PC-9 (cell line): ENCODE measurements around the gene CAMTA1. TPM values are rescaled to one million over a fixed set of nuclear protein-coding genes. Genes with fewer than 3 reads are reported as not detected.

Source experiments
- BruUV-seq: library from RNA; stranded (reverse); fragments of 400-500 nt; replicated peaks from 2 replicates; lab custom pipeline; 2021; lab: Mats Ljungman, UMichigan
- CTCF ChIA-PET: fragments of 300-600 bp; sonication (Branson Sonifier 250); formaldehyde crosslinking; loops from one replicate; lab custom pipeline; 2022; ENCODE audit warnings: antibody characterized with exemption; lab: Charles Lee
- POLR2A ChIA-PET: fragments of 300-600 bp; sonication (Branson Sonifier 250); formaldehyde crosslinking; loops from one replicate; lab custom pipeline; 2022; ENCODE audit warnings: antibody characterized with exemption; ENCODE audit not compliant: unreplicated experiment; lab: Charles Lee
- DNase-seq, 2 experiments: peaks; one replicate each; pipeline versions ENCODE4 v3.0.0 to v3.0.0-alpha.2; 2015 to 2022; ENCODE audit warnings: mixed read lengths in 1 of 2
- H2AFZ ChIP-seq: fragments of 200-600 bp; sonication (generic); 2 replicates; pipeline ENCODE4 v1.8.1; 2017; ENCODE audit warnings: antibody characterized with exemption
- H3F3A ChIP-seq: fragments of 200-600 bp; sonication (generic); 2 replicates; pipeline ENCODE4 v1.8.1; 2017; ENCODE audit warnings: antibody characterized with exemption, mild to moderate bottlenecking, low read depth; ENCODE audit not compliant: insufficient read depth
- H3K27ac ChIP-seq: fragments of 200-600 bp; sonication (generic); 2 replicates; pipeline ENCODE4 v1.6.1; 2016; ENCODE audit warnings: mixed run types
- H3K27me3 ChIP-seq: fragments of 200-600 bp; sonication (generic); 2 replicates; pipeline ENCODE4 v1.6.1; 2016; ENCODE audit warnings: low read depth, mixed run types; ENCODE audit not compliant: insufficient read depth
- H3K36me3 ChIP-seq: fragments of 200-600 bp; sonication (generic); 2 replicates; pipeline ENCODE4 v1.6.1; 2016; ENCODE audit warnings: low read depth, mixed run types
- H3K4me1 ChIP-seq: fragments of 200-600 bp; sonication (generic); replicated peaks from 2 replicates; pipeline ENCODE4 v1.6.1; 2016; ENCODE audit warnings: mixed run types; ENCODE audit not compliant: insufficient read depth
- H3K4me2 ChIP-seq: fragments of 200-600 bp; sonication (generic); 2 replicates; pipeline ENCODE4 v1.6.1; 2017; ENCODE audit warnings: mixed run types
- H3K4me3 ChIP-seq: fragments of 200-600 bp; sonication (generic); 2 replicates; pipeline ENCODE4 v1.6.1; 2016; ENCODE audit warnings: mixed run types
- H3K79me2 ChIP-seq: fragments of 200-600 bp; sonication (generic); 2 replicates; pipeline ENCODE4 v1.6.1; 2017; ENCODE audit warnings: low read depth, mixed run types
- H3K9me2 ChIP-seq: fragments of 200-600 bp; sonication (generic); 2 replicates; pipeline ENCODE4 v1.8.1; 2017; ENCODE audit warnings: mild to moderate bottlenecking; ENCODE audit not compliant: insufficient read depth
- H3K9me3 ChIP-seq: fragments of 200-600 bp; sonication (generic); 2 replicates; pipeline ENCODE4 v1.8.1; 2016; ENCODE audit warnings: low read depth; ENCODE audit not compliant: insufficient read depth
- H4K20me1 ChIP-seq: fragments of 200-600 bp; sonication (generic); 2 replicates; pipeline ENCODE4 v1.8.1; 2017; ENCODE audit not compliant: insufficient read depth
- CTCF ChIP-seq: fragments of 200-600 bp; sonication (generic); conservative IDR thresholded peaks from 2 replicates; pipeline ENCODE4 v1.6.1; 2017; ENCODE audit warnings: mixed run types, antibody characterized with exemption, mild to moderate bottlenecking, moderate library complexity
- EZH2 ChIP-seq: fragments of 200-600 bp; sonication (generic); IDR thresholded peaks from 2 replicates; pipeline ENCODE4 v1.8.0; 2017; ENCODE audit warnings: antibody characterized with exemption, low read depth
- intact Hi-C: fragments of 100-400 bp; cut with micrococcal nuclease; formaldehyde crosslinking; loops from one replicate; pipeline ENCODE4 v1.10.0; 2022; ENCODE audit not compliant: unreplicated experiment
- total RNA-seq: library from RNA; stranded (reverse); gene quantifications from 2 replicates; pipeline ENCODE4 v1.2.3, GENCODE V29; 2021

The CAMTA1 gene
- total RNA-seq, 1 experiment from 2014 or later, result 72.3 TPM

- no TSS peak for BruUV-seq
- no peak for DNase-seq
- Histone ChIP-seq H3K4me2 (no peak overlapping the region), H3K27ac (no peak overlapping the region), H3K9me3 (no peaks in the 10 kb centered on the region), H3K27me3 (peaks cover 64% of the 10 kb centered on the region), H4K20me1 (no peaks in the 10 kb centered on the region), H3K4me1 (no peaks in the 10 kb centered on the region), H3K79me2 (no peaks in the 10 kb centered on the region), H3F3A (no peaks in the 10 kb centered on the region), H3K4me3 (no peak overlapping the region), H3K36me3 (no peaks in the 10 kb centered on the region), H3K9me2 (no peaks in the 10 kb centered on the region), H2AFZ (no peak overlapping the region)
- intact Hi-C loops, result no loop called here
- TF ChIP-seq EZH2 (no peak), CTCF (no peak)
- POLR2A ChIA-PET, result no interaction called here
- CTCF ChIA-PET, result no interaction called here
Measured at GRCh38 chr1:7476402-7476801, 691.1 kb downstream of the CAMTA1 start.

GRCh38 chr1:7476861-7477547 is 691.8 kb downstream of the CAMTA1 start:
- TF ChIP-seq EZH2 (no peak), CTCF (no peak)
- H3K4me3 ChIP-seq, result no peak overlapping the region
- H3K27me3 ChIP-seq, result peaks cover 62% of the 10 kb centered on the region
- BruUV-seq, result no TSS peak
- no peak for DNase-seq
- H3K9me3 ChIP-seq, result no peaks in the 10 kb centered on the region
- POLR2A ChIA-PET, result no interaction called here
- H3K27ac ChIP-seq, result no peak overlapping the region
- H3K9me2 ChIP-seq, result no peaks in the 10 kb centered on the region
- no peaks in the 10 kb centered on the region for H3K36me3 ChIP-seq
- H3F3A ChIP-seq, result no peaks in the 10 kb centered on the region
- no peaks in the 10 kb centered on the region for H4K20me1 ChIP-seq
- H2AFZ ChIP-seq, result no peak overlapping the region
- H3K4me2 ChIP-seq, result no peak overlapping the region
- intact Hi-C loops, result no loop called here
- CTCF ChIA-PET, result interaction anchor here (0.6 kb wide), 1 partner anchor 71 kb away, joined by 4 read pairs; no protein-coding TSS in a partner anchor
- H3K4me1 ChIP-seq, result no peaks in the 10 kb centered on the region
- H3K79me2 ChIP-seq, result no peaks in the 10 kb centered on the region

GRCh38 chr1:7477593-7477992 is 692.3 kb downstream of the CAMTA1 start:
- H3K9me2 ChIP-seq, result no peaks in the 10 kb centered on the region
- no peaks in the 10 kb centered on the region for H3K4me1 ChIP-seq
- no peak overlapping the region for H2AFZ ChIP-seq
- H3K36me3 ChIP-seq, result no peaks in the 10 kb centered on the region
- H3K79me2 ChIP-seq, result no peaks in the 10 kb centered on the region
- TF ChIP-seq EZH2 (no peak), CTCF (no peak)
- H3K9me3 ChIP-seq, result no peaks in the 10 kb centered on the region
- no peaks in the 10 kb centered on the region for H4K20me1 ChIP-seq
- peaks cover 67% of the 10 kb centered on the region for H3K27me3 ChIP-seq
- H3K4me2 ChIP-seq, result no peak overlapping the region
- no peak overlapping the region for H3K4me3 ChIP-seq
- intact Hi-C loops, result no loop called here
- POLR2A ChIA-PET, result interaction anchor here (0.7 kb wide), 1 partner anchor 1734 kb away, joined by 3 read pairs; no protein-coding TSS in a partner anchor
- no TSS peak for BruUV-seq
- no peak for DNase-seq
- H3K27ac ChIP-seq, result no peak overlapping the region
- no peaks in the 10 kb centered on the region for H3F3A ChIP-seq
- CTCF ChIA-PET, result interaction anchor here (0.6 kb wide), 1 partner anchor 70 kb away, joined by 4 read pairs; no protein-coding TSS in a partner anchor
